Smooth muscle cell (in vitro differentiated cells): Measurements from ENCODE around the gene PRR29. TPM values are rescaled to one million over a fixed set of nuclear protein-coding genes. Genes with fewer than 3 reads are reported as not detected.

Experiments
- DNase-seq: peaks from one replicate; lab custom pipeline; 2025; ENCODE audit not compliant: unreplicated experiment; lab: John Stamatoyannopoulos, UW
- H2AFZ ChIP-seq: fragments of 200-600 bp; sonication (generic); 2 replicates; pipeline ENCODE4 v1.6.0; 2016; ENCODE audit warnings: antibody characterized with exemption, low read depth, mild to moderate bottlenecking
- H3F3A ChIP-seq: fragments of 200-600 bp; sonication (generic); 2 replicates; pipeline ENCODE4 v1.6.0; 2017; ENCODE audit warnings: antibody characterized with exemption, low read depth
- H3K27ac ChIP-seq: fragments of 200-600 bp; sonication (generic); 2 replicates; pipeline ENCODE4 v1.5.1; 2016; ENCODE audit warnings: low read depth, mild to moderate bottlenecking
- H3K27me3 ChIP-seq: fragments of 200-600 bp; sonication (generic); 2 replicates; pipeline ENCODE4 v1.6.1; 2016; ENCODE audit warnings: low read depth, mild to moderate bottlenecking
- H3K36me3 ChIP-seq: fragments of 200-600 bp; sonication (generic); 2 replicates; pipeline ENCODE4 v1.5.1; 2016; ENCODE audit warnings: low read depth
- H3K4me1 ChIP-seq: fragments of 200-600 bp; sonication (generic); 2 replicates; pipeline ENCODE4 v1.5.1; 2016; ENCODE audit warnings: low read depth
- H3K4me2 ChIP-seq: fragments of 200-600 bp; sonication (generic); 2 replicates; pipeline ENCODE4 v1.6.0; 2016; ENCODE audit warnings: mild to moderate bottlenecking
- H3K4me3 ChIP-seq: fragments of 200-600 bp; sonication (generic); 2 replicates; pipeline ENCODE4 v1.5.1; 2016; ENCODE audit warnings: mild to moderate bottlenecking
- H3K79me2 ChIP-seq: fragments of 200-600 bp; sonication (generic); 2 replicates; pipeline ENCODE4 v1.6.0; 2016; ENCODE audit warnings: low read depth, mild to moderate bottlenecking
- H3K9ac ChIP-seq: fragments of 200-600 bp; sonication (generic); 2 replicates; pipeline ENCODE4 v1.6.0; 2016; ENCODE audit warnings: low read depth
- H3K9me3 ChIP-seq: fragments of 200-600 bp; sonication (generic); replicated peaks from 2 replicates; pipeline ENCODE4 v1.5.1; 2016; ENCODE audit warnings: low read depth
- H4K20me1 ChIP-seq: fragments of 200-600 bp; sonication (generic); 2 replicates; pipeline ENCODE4 v1.6.0; 2016; ENCODE audit warnings: low read depth
- CTCF ChIP-seq: fragments of 200-600 bp; sonication (generic); IDR thresholded peaks from 2 replicates; pipeline ENCODE4 v1.5.1; 2017; ENCODE audit warnings: borderline replicate concordance, mild to moderate bottlenecking, antibody characterized with exemption; ENCODE audit not compliant: insufficient read depth, poor library complexity, severe bottlenecking
- WGBS: methylation state at CpG from one replicate; pipeline ENCODE4 v1.1.7; 2016; ENCODE audit warnings: low lambda C conversion rate; 5-methylcytosine and 5-hydroxymethylcytosine counted together
- polyA plus RNA-seq: library from polyadenylated mRNA; unstranded; fragments of >200 nt; fragmentation: Nextera tagmentation; extraction: Ambion mirVana; gene quantifications from 2 replicates; pipeline ENCODE4 v1.2.1, GENCODE V29; 2016
- total RNA-seq: library from RNA; depleted of rRNA; stranded (reverse); fragments of >200 nt; gene quantifications from 2 replicates; pipeline ENCODE4 v1.2.3, GENCODE V29; 2014

The PRR29 gene
- total and polyA plus RNA-seq, 2 experiments from 2014 or later: 0.58 TPM; not detected in 1

DNA sequence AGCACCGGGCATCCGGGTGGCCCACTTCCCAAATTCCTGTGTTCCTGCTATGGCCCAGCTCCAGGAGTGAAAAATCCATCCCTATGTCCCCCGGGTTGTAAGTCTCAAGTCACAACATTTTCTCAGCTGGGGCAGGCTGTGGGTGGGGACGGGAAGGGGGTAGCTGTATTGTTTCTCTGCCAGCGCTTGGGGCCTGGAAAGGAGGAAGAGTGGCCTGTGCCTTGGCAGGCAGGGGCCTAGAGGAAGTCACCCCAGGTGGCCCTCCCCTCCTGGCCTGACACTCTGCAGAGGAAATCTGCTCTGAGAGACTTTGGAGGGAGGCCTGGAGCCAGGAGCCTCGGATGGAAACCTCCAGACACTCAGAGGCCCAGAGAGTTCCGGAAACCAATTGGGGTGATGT is 14.8 kb upstream of the PRR29 start:
- TF ChIP-seq CTCF: no peak
- no peaks in the 10 kb centered on the region for H4K20me1 ChIP-seq
- no peak overlapping the region for H3K4me3 ChIP-seq
- H3K4me1 ChIP-seq: no peaks in the 10 kb centered on the region
- H3K36me3 ChIP-seq: no peaks in the 10 kb centered on the region
- DNase-seq: no peak
- H2AFZ ChIP-seq: no peak overlapping the region
- no peak overlapping the region for H3K4me2 ChIP-seq
- no peak overlapping the region for H3K9ac ChIP-seq
- H3K27ac ChIP-seq: no peak overlapping the region
- 94% methylated on average over 6 of the region's 7 CpGs for WGBS
- no peaks in the 10 kb centered on the region for H3K27me3 ChIP-seq
- no peaks in the 10 kb centered on the region for H3F3A ChIP-seq
- H3K79me2 ChIP-seq: no peaks in the 10 kb centered on the region
- no peaks in the 10 kb centered on the region for H3K9me3 ChIP-seq

- H3F3A ChIP-seq: no peaks in the 10 kb centered on the region
- no peaks in the 10 kb centered on the region for H3K9me3 ChIP-seq
- no peaks in the 10 kb centered on the region for H3K79me2 ChIP-seq
- 74% methylated on average over 5 of the region's 5 CpGs for WGBS
- no peak overlapping the region for H2AFZ ChIP-seq
- no peak for DNase-seq
- no peaks in the 10 kb centered on the region for H3K36me3 ChIP-seq
- no peak overlapping the region for H3K4me2 ChIP-seq
- H3K4me3 ChIP-seq: no peak overlapping the region
- no peaks in the 10 kb centered on the region for H4K20me1 ChIP-seq
- no peaks in the 10 kb centered on the region for H3K4me1 ChIP-seq
- H3K9ac ChIP-seq: no peak overlapping the region
- no peaks in the 10 kb centered on the region for H3K27me3 ChIP-seq
- H3K27ac ChIP-seq: no peak overlapping the region
- no peak for TF ChIP-seq CTCF
Measured at GRCh38 chr17:63984236-63984635, 13.9 kb upstream of the PRR29 start.

GRCh38 chr17:63984651-63985386 is 13.3 kb upstream of the PRR29 start:
- Histone ChIP-seq H3K27me3 (no peaks in the 10 kb centered on the region), H2AFZ (no peak overlapping the region), H3K9me3 (no peaks in the 10 kb centered on the region), H3K9ac (no peak overlapping the region), H3K4me3 (no peak overlapping the region), H3K4me1 (no peaks in the 10 kb centered on the region), H3K36me3 (no peaks in the 10 kb centered on the region), H3K27ac (no peak overlapping the region), H3K4me2 (no peak overlapping the region), H3K79me2 (no peaks in the 10 kb centered on the region), H4K20me1 (no peaks in the 10 kb centered on the region), H3F3A (no peaks in the 10 kb centered on the region)
- no peak for DNase-seq
- 85% methylated on average over 16 of the region's 16 CpGs for WGBS
- no peak for TF ChIP-seq CTCF
